NCI-H1092 treated with DMSO at 0.1 percent for 48 hours (cell line): ENCODE results near the gene TNFRSF14.

Source experiments
- DNase-seq: peaks from one replicate; lab custom pipeline; 2025; lab: John Stamatoyannopoulos, UW

Gene TNFRSF14

GRCh38 chr1:2556277-2556677 lies at the start of gene TNFRSF14:
Gene TNFRSF14 (plus strand): TSS chr1:2556371. CDS start chr1:2556665, 294 bp downstream.
- no peak for DNase-seq

GRCh38 chr1:2506901-2507565 lies 49.1 kb upstream of the TNFRSF14 start:
- DNase-seq, result no peak

GRCh38 chr1:2507744-2508155 lies 48.4 kb upstream of the TNFRSF14 start:
- DNase-seq, result no peak

GRCh38 chr1:2508180-2508579 lies 48.0 kb upstream of the TNFRSF14 start:
- no peak for DNase-seq

GRCh38 chr1:2508751-2509150 lies 47.4 kb upstream of the TNFRSF14 start:
- DNase-seq, result no peak

GRCh38 chr1:2509589-2509988 lies 46.6 kb upstream of the TNFRSF14 start:
- no peak for DNase-seq

- DNase-seq, result no peak
Observed at GRCh38 chr1:2510366-2511155, 45.6 kb upstream of the TNFRSF14 start.

GRCh38 chr1:2512862-2513421 lies 43.2 kb upstream of the TNFRSF14 start:
- DNase-seq, result no peak

GRCh38 chr1:2513939-2514652 lies 42.1 kb upstream of the TNFRSF14 start:
- no peak for DNase-seq

- DNase-seq, result no peak
Observed at GRCh38 chr1:2514863-2515762, 41.1 kb upstream of the TNFRSF14 start.

GRCh38 chr1:2515763-2516080 lies 40.4 kb upstream of the TNFRSF14 start:
- no peak for DNase-seq

- no peak for DNase-seq
Observed at GRCh38 chr1:2516124-2516523, 40.0 kb upstream of the TNFRSF14 start.

GRCh38 chr1:2516946-2517345 lies 39.2 kb upstream of the TNFRSF14 start:
- DNase-seq, result no peak

- no peak for DNase-seq
Observed at GRCh38 chr1:2517966-2518365, 38.2 kb upstream of the TNFRSF14 start.

GRCh38 chr1:2518528-2518927 lies 37.6 kb upstream of the TNFRSF14 start:
- DNase-seq, result no peak

- DNase-seq, result no peak
Observed at GRCh38 chr1:2519029-2519685, 37.0 kb upstream of the TNFRSF14 start.

GRCh38 chr1:2519729-2520128 lies 36.4 kb upstream of the TNFRSF14 start:
- no peak for DNase-seq

GRCh38 chr1:2520206-2520605 lies 36.0 kb upstream of the TNFRSF14 start:
- no peak for DNase-seq

- no peak for DNase-seq
Observed at GRCh38 chr1:2520806-2521205, 35.4 kb upstream of the TNFRSF14 start.

GRCh38 chr1:2522230-2522629 lies 33.9 kb upstream of the TNFRSF14 start:
- no peak for DNase-seq
